Liver (tissue), 9 donors: ENCODE data around the gene TXNIP. TPM values are rescaled to one million over a fixed set of nuclear protein-coding genes. Genes with fewer than 3 reads are reported as not detected.

Experiments used
- DNase-seq: peaks from one replicate; pipeline ENCODE4 v3.0.0-alpha.2; 2017; ENCODE audit warnings: low spot score
- H3K27ac ChIP-seq, 2 donors: one replicate each; pipeline ENCODE4 v1.7.0; 2013; ENCODE audit warnings: inconsistent platforms in 2 of 2, low read length in 2 of 2, control low read depth in 1 of 2, low read depth in 1 of 2, mild to moderate bottlenecking in 1 of 2
- H3K27me3 ChIP-seq, 4 donors: one replicate each; pipeline versions ENCODE4 v1.6.1 to v1.7.0; 2013; ENCODE audit warnings: low read length in 3 of 4, inconsistent platforms in 1 of 4, mild to moderate bottlenecking in 1 of 4, moderate library complexity in 1 of 4; ENCODE audit not compliant: control insufficient read depth in 4 of 4, insufficient read depth in 4 of 4
- H3K36me3 ChIP-seq, 4 donors: one replicate each; pipeline versions ENCODE4 v1.6.1 to v1.7.0; 2013; ENCODE audit warnings: low read length in 3 of 4, mild to moderate bottlenecking in 3 of 4, low read depth in 1 of 4, moderate library complexity in 1 of 4; ENCODE audit not compliant: control insufficient read depth in 4 of 4, insufficient read depth in 3 of 4
- H3K4me1 ChIP-seq, 4 donors: one replicate each; pipeline versions ENCODE4 v1.6.1 to v1.7.0; 2013; ENCODE audit warnings: low read length in 3 of 4, mild to moderate bottlenecking in 3 of 4, moderate library complexity in 1 of 4; ENCODE audit not compliant: control insufficient read depth in 4 of 4, insufficient read depth in 4 of 4
- H3K4me3 ChIP-seq, 3 donors: one replicate each; pipeline versions ENCODE4 v1.6.1 to v1.7.0; 2013; ENCODE audit warnings: low read length in 3 of 3, control low read depth in 1 of 3, low read depth in 1 of 3, mild to moderate bottlenecking in 1 of 3
- H3K9ac ChIP-seq, 2 donors: one replicate each; pipeline ENCODE4 v1.7.0; 2013; ENCODE audit warnings: low read length in 2 of 2, mild to moderate bottlenecking in 2 of 2, moderate library complexity in 2 of 2, control low read depth in 1 of 2, low read depth in 1 of 2
- H3K9me3 ChIP-seq, 4 donors: one replicate each; pipeline versions ENCODE4 v1.6.1 to v1.7.0; 2013; ENCODE audit warnings: low read length in 3 of 4; ENCODE audit not compliant: control insufficient read depth in 4 of 4
- ATF3 ChIP-seq: IDR thresholded peaks from 2 replicates; pipeline ENCODE4 v1.6.1; 2016; ENCODE audit warnings: antibody characterized with exemption
- CTCF ChIP-seq: fragments of 150-350 bp; IDR thresholded peaks from 2 replicates; pipeline ENCODE4 v1.5.1; 2017; ENCODE audit warnings: improper control_type of control experiment, low read depth, low read length; ENCODE audit not compliant: missing input control
- EGR1 ChIP-seq, 2 donors: IDR thresholded peaks; 2 replicates each; pipeline ENCODE4 v1.6.1; 2016 to 2018; ENCODE audit warnings: antibody characterized with exemption in 2 of 2, low read depth in 2 of 2
- FOXA1 ChIP-seq: IDR thresholded peaks from 2 replicates; pipeline ENCODE4 v1.6.1; 2016; ENCODE audit warnings: antibody characterized with exemption
- FOXA2 ChIP-seq: IDR thresholded peaks from 2 replicates; pipeline ENCODE4 v1.6.1; 2016; ENCODE audit warnings: antibody characterized with exemption
- GABPA ChIP-seq, 2 donors: IDR thresholded peaks in 1 of 2; conservative IDR thresholded peaks in 1 of 2; 2 replicates each; pipeline ENCODE4 v1.6.1; 2016; ENCODE audit warnings: antibody characterized with exemption in 2 of 2, mild to moderate bottlenecking in 1 of 2, moderate library complexity in 1 of 2
- HNF4A ChIP-seq, 2 donors: conservative IDR thresholded peaks; 2 replicates each; pipeline ENCODE4 v1.6.1; 2016; ENCODE audit warnings: antibody characterized with exemption in 2 of 2, mild to moderate bottlenecking in 2 of 2
- HNF4G ChIP-seq: IDR thresholded peaks from 2 replicates; pipeline ENCODE4 v1.6.1; 2016; ENCODE audit warnings: antibody characterized with exemption
- JUND ChIP-seq, 2 donors: IDR thresholded peaks; 2 replicates each; pipeline ENCODE4 v1.6.1; 2016; ENCODE audit warnings: antibody characterized with exemption in 2 of 2
- MAX ChIP-seq: IDR thresholded peaks from 2 replicates; pipeline ENCODE4 v1.6.1; 2016; ENCODE audit warnings: antibody characterized with exemption
- NR2F2 ChIP-seq: IDR thresholded peaks from 2 replicates; pipeline ENCODE4 v1.6.1; 2016; ENCODE audit warnings: antibody characterized with exemption
- RAD21 ChIP-seq, 2 donors: IDR thresholded peaks; 2 replicates each; pipeline ENCODE4 v1.6.1; 2016; ENCODE audit warnings: antibody characterized with exemption in 2 of 2, mild to moderate bottlenecking in 2 of 2
- REST ChIP-seq: IDR thresholded peaks from 2 replicates; pipeline ENCODE4 v1.6.1; 2016; ENCODE audit warnings: antibody characterized with exemption, mild to moderate bottlenecking
- RXRA ChIP-seq, 2 donors: IDR thresholded peaks; 2 replicates each; pipeline ENCODE4 v1.6.1; 2017 to 2018; ENCODE audit warnings: antibody characterized with exemption in 2 of 2, mild to moderate bottlenecking in 1 of 2
- SP1 ChIP-seq: IDR thresholded peaks from 2 replicates; pipeline ENCODE4 v1.6.1; 2018; ENCODE audit warnings: antibody characterized with exemption, mild to moderate bottlenecking
- TAF1 ChIP-seq: conservative IDR thresholded peaks from 2 replicates; pipeline ENCODE4 v1.6.1; 2016; ENCODE audit warnings: antibody characterized with exemption, mild to moderate bottlenecking
- YY1 ChIP-seq: IDR thresholded peaks from 2 replicates; pipeline ENCODE4 v1.6.1; 2016; ENCODE audit warnings: antibody characterized with exemption, mild to moderate bottlenecking
- ZBTB33 ChIP-seq: IDR thresholded peaks from 2 replicates; pipeline ENCODE4 v1.6.1; 2016; ENCODE audit warnings: antibody characterized with exemption
- WGBS: extraction: QIAGEN DNeasy Blood & Tissue Kit; methylation state at CpG from one replicate; pipeline ENCODE4 v1.1.7; 2013; 5-methylcytosine and 5-hydroxymethylcytosine counted together
- polyA plus RNA-seq, 2 donors: library from polyadenylated mRNA; stranded (reverse) in 1 of 2; unstranded in 1 of 2; fragments of 200-250 nt in 1 of 2; fragments of >200 nt in 1 of 2; fragmentation: Nextera tagmentation in 1 of 2; extraction: Ambion mirVana in 1 of 2; gene quantifications; one replicate each; pipeline versions ENCODE4 v1.2.1 to v1.2.3, GENCODE V29; 2013 to 2015
- total RNA-seq, 2 donors: library from RNA; depleted of rRNA; stranded (reverse); fragments of >200 nt; gene quantifications; one replicate each; pipeline ENCODE4 v1.2.3, GENCODE V29; 2014
- donor health status: healthy.
- donor health status: healthy.
- donor health status: healthy.
- donor health status: healthy.
- donor health status: healthy.

TXNIP gene
- total and polyA plus RNA-seq, 4 donors: 53.8 to 223 (median 92.0) TPM

GRCh38 chr1:145972580-145972979 is 23.8 kb downstream of the TXNIP start:
- WGBS: 35% methylated on average over 7 of the region's 7 CpGs
- Histone ChIP-seq H3K36me3 (no peaks in the 10 kb centered on the region), H3K4me3 (no peak overlapping the region), H3K9ac (no peak overlapping the region), H3K9me3 (no peaks in the 10 kb centered on the region), H3K27ac (peak overlapping the region; percentile 70 to 85), H3K27me3 (no peaks in the 10 kb centered on the region), H3K4me1 (peaks cover 9 to 23% (median 17%) of the 10 kb centered on the region in 4 donors)
- no peak for DNase-seq
- TF ChIP-seq EGR1 (IDR thresholded peaks at IDR 0.05; ENCODE audit: low read depth in 2 of 2) (peak in 1 of 2 donors; percentile 84), HNF4A (conservative IDR thresholded peaks at IDR 0.05) (peak; percentile 94 to 97), RXRA (IDR thresholded peaks at IDR 0.05) (peak; percentile 84 to 95), REST (peak; percentile 78), TAF1 (peak; percentile 62), FOXA1 (peak; percentile 74), SP1 (peak; percentile 83), HNF4G (peak; percentile 80), ATF3 (peak; percentile 95), GABPA (IDR thresholded peaks at IDR 0.05 in 1 of 2, conservative IDR thresholded peaks at IDR 0.05 in 1 of 2) (peak in 1 of 2 donors; percentile 60), FOXA2 (peak; percentile 64), MAX (peak; percentile 84), JUND (IDR thresholded peaks at IDR 0.05) (peak; percentile 70 to 90), NR2F2 (no peak), RAD21 (IDR thresholded peaks at IDR 0.05) (peak; percentile 33 to 57), YY1 (peak; percentile 92), CTCF (no peak), ZBTB33 (peak; percentile 80)
